H9 (cell line): ENCODE measurements around the gene NRXN3. TPM values are rescaled to one million over a fixed set of nuclear protein-coding genes. Genes with fewer than 3 reads are reported as not detected.

Source experiments
- DNase-seq: peaks from one replicate; pipeline ENCODE4 v3.0.0-alpha.2; 2017
- H2AFZ ChIP-seq: one replicate; pipeline ENCODE4 v1.6.1; 2013; ENCODE audit warnings: mild to moderate bottlenecking, low read length, control low read depth, moderate library complexity
- H2AK5ac ChIP-seq: 2 replicates; pipeline ENCODE4 v1.6.1; 2013; ENCODE audit warnings: low read length, control low read depth, mixed read lengths; ENCODE audit not compliant: insufficient read length
- H2BK120ac ChIP-seq: one replicate; pipeline ENCODE4 v1.6.1; 2013; ENCODE audit warnings: low read depth, mild to moderate bottlenecking, low read length, control low read depth, inconsistent platforms; ENCODE audit not compliant: poor library complexity, severe bottlenecking
- H2BK12ac ChIP-seq: 2 replicates; pipeline ENCODE4 v1.6.1; 2013; ENCODE audit warnings: low read length, control low read depth, mixed read lengths, low read depth; ENCODE audit not compliant: insufficient read length
- H2BK15ac ChIP-seq: 2 replicates; pipeline ENCODE4 v1.6.1; 2013; ENCODE audit warnings: low read depth, low read length, control low read depth
- H2BK20ac ChIP-seq: one replicate; pipeline ENCODE4 v1.6.1; 2013; ENCODE audit warnings: low read depth, mild to moderate bottlenecking, low read length, control low read depth, inconsistent platforms; ENCODE audit not compliant: poor library complexity, severe bottlenecking
- H2BK5ac ChIP-seq: 2 replicates; pipeline ENCODE4 v1.6.1; 2013; ENCODE audit warnings: low read length, control low read depth, mixed read lengths; ENCODE audit not compliant: insufficient read length
- H3K14ac ChIP-seq: 2 replicates; pipeline ENCODE4 v1.6.1; 2013; ENCODE audit warnings: low read length, control low read depth; ENCODE audit not compliant: insufficient read depth
- H3K18ac ChIP-seq: 2 replicates; pipeline ENCODE4 v1.6.1; 2013; ENCODE audit warnings: low read depth, mild to moderate bottlenecking, mixed read lengths, low read length, control low read depth; ENCODE audit not compliant: insufficient read length
- H3K23ac ChIP-seq: 2 replicates; pipeline ENCODE4 v1.6.1; 2013; ENCODE audit warnings: low read length, control low read depth, mixed read lengths, low read depth; ENCODE audit not compliant: insufficient read length
- H3K23me2 ChIP-seq: 2 replicates; pipeline ENCODE4 v1.6.1; 2013; ENCODE audit warnings: low read depth, mild to moderate bottlenecking, mixed read lengths, low read length, control low read depth; ENCODE audit not compliant: insufficient read length, poor library complexity, severe bottlenecking
- H3K27ac ChIP-seq: 2 replicates; pipeline ENCODE4 v1.5.1; 2013; ENCODE audit warnings: low read length, control low read depth, mixed read lengths, low read depth; ENCODE audit not compliant: insufficient read length
- H3K27me3 ChIP-seq: 2 replicates; pipeline ENCODE4 v1.6.1; 2013; ENCODE audit warnings: low read length, control low read depth, inconsistent platforms; ENCODE audit not compliant: insufficient read depth
- H3K4ac ChIP-seq: 2 replicates; pipeline ENCODE4 v1.6.1; 2013; ENCODE audit warnings: low read depth, mild to moderate bottlenecking, control low read depth, inconsistent platforms, low read length, moderate library complexity
- H3K4me1 ChIP-seq: 2 replicates; pipeline ENCODE4 v1.6.1; 2013; ENCODE audit warnings: low read length, control low read depth, inconsistent platforms; ENCODE audit not compliant: insufficient read depth
- H3K4me2 ChIP-seq: 2 replicates; pipeline ENCODE4 v1.6.1; 2013; ENCODE audit warnings: low read length, control low read depth, mixed read lengths; ENCODE audit not compliant: insufficient read length, insufficient read depth
- H3K56ac ChIP-seq: 2 replicates; pipeline ENCODE4 v1.6.1; 2013; ENCODE audit warnings: low read depth, mild to moderate bottlenecking, mixed read lengths, low read length, control low read depth; ENCODE audit not compliant: insufficient read length
- H3K79me1 ChIP-seq: 2 replicates; pipeline ENCODE4 v1.6.1; 2013; ENCODE audit warnings: low read depth, mild to moderate bottlenecking, moderate library complexity, low read length, control low read depth, inconsistent platforms; ENCODE audit not compliant: insufficient read depth, poor library complexity, severe bottlenecking
- H3K79me2 ChIP-seq: 2 replicates; pipeline ENCODE4 v1.6.1; 2013; ENCODE audit warnings: low read length, control low read depth, inconsistent platforms; ENCODE audit not compliant: insufficient read depth
- H3K9ac ChIP-seq: 2 replicates; pipeline ENCODE4 v1.6.1; 2013; ENCODE audit warnings: low read length, control low read depth, mixed read lengths; ENCODE audit not compliant: insufficient read length; ENCODE audit errors: extremely low read depth
- H3K9me3 ChIP-seq: one replicate; pipeline ENCODE4 v1.6.1; 2013; ENCODE audit warnings: low read depth, low read length, inconsistent platforms; ENCODE audit not compliant: control insufficient read depth
- H3T11ph ChIP-seq: one replicate; pipeline ENCODE4 v1.6.1; 2013; ENCODE audit warnings: mild to moderate bottlenecking, low read length, control low read depth, inconsistent platforms
- H4K20me1 ChIP-seq: one replicate; pipeline ENCODE4 v1.6.1; 2013; ENCODE audit not compliant: control insufficient read depth, insufficient read length, insufficient read depth
- H4K5ac ChIP-seq: 2 replicates; pipeline ENCODE4 v1.6.1; 2013; ENCODE audit warnings: low read depth, mild to moderate bottlenecking, mixed read lengths, low read length, control low read depth; ENCODE audit not compliant: insufficient read length
- H4K8ac ChIP-seq: replicated peaks from 2 replicates; pipeline ENCODE4 v1.6.1; 2013; ENCODE audit warnings: low read length, control low read depth, mixed read lengths, low read depth; ENCODE audit not compliant: insufficient read length
- H4K91ac ChIP-seq: 2 replicates; pipeline ENCODE4 v1.6.1; 2013; ENCODE audit warnings: low read depth, mild to moderate bottlenecking, moderate library complexity, mixed read lengths, low read length, control low read depth; ENCODE audit not compliant: insufficient read length
- H3K27ac Mint-ChIP-seq, 3 experiments: 2 replicates in 2 of 3; 3 replicates in 1 of 3; pipeline ENCODE4 v1.8.0; 2020 to 2021; ENCODE audit warnings: mixed read lengths in 3 of 3, mild to moderate bottlenecking in 1 of 3, moderate library complexity in 1 of 3
- H3K27me3 Mint-ChIP-seq: 2 replicates; pipeline ENCODE4 v1.8.0; 2021; ENCODE audit warnings: low read depth, mild to moderate bottlenecking, moderate library complexity, mixed read lengths
- H3K36me3 Mint-ChIP-seq, 3 experiments: 2 replicates in 2 of 3; 3 replicates in 1 of 3; pipeline ENCODE4 v1.8.0; 2020 to 2021; ENCODE audit warnings: low read depth in 3 of 3, mixed read lengths in 3 of 3; ENCODE audit not compliant: insufficient read depth in 1 of 3
- H3K4me1 Mint-ChIP-seq, 2 experiments: 2 replicates each; pipeline ENCODE4 v1.8.0; 2020; ENCODE audit warnings: mixed read lengths in 2 of 2
- H3K4me3 Mint-ChIP-seq, 2 experiments: 2 replicates in 1 of 2; 3 replicates in 1 of 2; pipeline ENCODE4 v1.8.0; 2020 to 2021; ENCODE audit warnings: mild to moderate bottlenecking in 2 of 2, mixed read lengths in 2 of 2, moderate library complexity in 1 of 2
- H3K9me3 Mint-ChIP-seq, 2 experiments: 2 replicates in 1 of 2; 3 replicates in 1 of 2; pipeline ENCODE4 v1.8.0; 2020; ENCODE audit warnings: mild to moderate bottlenecking in 2 of 2, mixed read lengths in 2 of 2, moderate library complexity in 1 of 2
- CTCF ChIP-seq: fragments of 200-600 bp; sonication (generic); conservative IDR thresholded peaks from 3 replicates; pipeline ENCODE4 v1.8.0; 2021; ENCODE audit warnings: antibody characterized with exemption, mild to moderate bottlenecking
- WGBS: extraction: QIAGEN DNeasy Blood & Tissue Kit; methylation state at CpG from one replicate; pipeline ENCODE4 v1.1.7; 2013; ENCODE audit warnings: missing lambda C conversion rate, low lambda C conversion rate, mixed read lengths; ENCODE audit not compliant: insufficient read length; ENCODE audit errors: extremely low coverage; 5-methylcytosine and 5-hydroxymethylcytosine counted together
- total RNA-seq: library from RNA; stranded (reverse); gene quantifications from 2 replicates; pipeline ENCODE4 v1.2.1, GENCODE V29; 2021

The NRXN3 gene
- total RNA-seq, 1 experiment from 2014 or later, result 1.8 TPM

GRCh38 chr14:78335531-78335930, 165.4 kb downstream of the NRXN3 start:
- no peak overlapping the region for H2AFZ ChIP-seq
- H4K91ac ChIP-seq, result no peak overlapping the region
- no peak overlapping the region for H3K14ac ChIP-seq
- H4K20me1 ChIP-seq, result no peaks in the 10 kb centered on the region
- no peak overlapping the region for H3K4ac ChIP-seq
- H2BK12ac ChIP-seq, result no peak overlapping the region
- no peak overlapping the region for H3K56ac ChIP-seq
- H3K18ac ChIP-seq, result no peak overlapping the region
- no peak overlapping the region for H2BK5ac ChIP-seq
- no peak for DNase-seq
- no peak overlapping the region for H2BK20ac ChIP-seq
- H3K9ac ChIP-seq, result no peak overlapping the region
- no peaks in the 10 kb centered on the region for H3K9me3 Mint-ChIP-seq
- H3K4me2 ChIP-seq, result no peak overlapping the region
- H2AK5ac ChIP-seq, result no peak overlapping the region
- no peak overlapping the region for H2BK120ac ChIP-seq
- H4K5ac ChIP-seq, result no peak overlapping the region
- H3K27ac ChIP-seq, result no peak overlapping the region
- no peak overlapping the region for H4K8ac ChIP-seq
- no CpG with 5 or more reads among the region's 2 CpGs for WGBS
- no peak overlapping the region for H3K4me3 Mint-ChIP-seq
- no peaks in the 10 kb centered on the region; the same call in 1 of the 2 replicates for H3K4me1 ChIP-seq
- no peak for TF ChIP-seq CTCF
- no peaks in the 10 kb centered on the region for H3K23me2 ChIP-seq
- peaks cover 2% of the 10 kb centered on the region; the same call in 1 of the 2 replicates for H3K27me3 Mint-ChIP-seq
- no peaks in the 10 kb centered on the region for H3K9me3 ChIP-seq
- H3K79me1 ChIP-seq, result no peaks in the 10 kb centered on the region
- H3T11ph ChIP-seq, result no peak overlapping the region
- H3K23ac ChIP-seq, result no peak overlapping the region
- peaks cover 8 to 13% of the 10 kb centered on the region in 2 experiments; a peak in 3 of 4 replicates for H3K4me1 Mint-ChIP-seq
- no peaks in the 10 kb centered on the region for H3K79me2 ChIP-seq
- no peak overlapping the region for H3K27ac Mint-ChIP-seq
- H3K36me3 Mint-ChIP-seq, result no peaks in the 10 kb centered on the region
- H3K27me3 ChIP-seq, result no peaks in the 10 kb centered on the region; the same call in 1 of the 2 replicates
- H2BK15ac ChIP-seq, result no peak overlapping the region
